Measurements from ENCODE around the gene QRICH1. TPM values are rescaled to one million over a fixed set of nuclear protein-coding genes. Genes with fewer than 3 reads are reported as not detected.
A peak's percentile ranks its signal among the peaks of the same experiment; 100 is the strongest.

QRICH1 gene
- total and polyA plus RNA-seq, 2 of the 13 experiments (the other 11 are each of a cell fraction or from before 2014, with no cell fraction given), result 52.6 to 102 TPM

DNA sequence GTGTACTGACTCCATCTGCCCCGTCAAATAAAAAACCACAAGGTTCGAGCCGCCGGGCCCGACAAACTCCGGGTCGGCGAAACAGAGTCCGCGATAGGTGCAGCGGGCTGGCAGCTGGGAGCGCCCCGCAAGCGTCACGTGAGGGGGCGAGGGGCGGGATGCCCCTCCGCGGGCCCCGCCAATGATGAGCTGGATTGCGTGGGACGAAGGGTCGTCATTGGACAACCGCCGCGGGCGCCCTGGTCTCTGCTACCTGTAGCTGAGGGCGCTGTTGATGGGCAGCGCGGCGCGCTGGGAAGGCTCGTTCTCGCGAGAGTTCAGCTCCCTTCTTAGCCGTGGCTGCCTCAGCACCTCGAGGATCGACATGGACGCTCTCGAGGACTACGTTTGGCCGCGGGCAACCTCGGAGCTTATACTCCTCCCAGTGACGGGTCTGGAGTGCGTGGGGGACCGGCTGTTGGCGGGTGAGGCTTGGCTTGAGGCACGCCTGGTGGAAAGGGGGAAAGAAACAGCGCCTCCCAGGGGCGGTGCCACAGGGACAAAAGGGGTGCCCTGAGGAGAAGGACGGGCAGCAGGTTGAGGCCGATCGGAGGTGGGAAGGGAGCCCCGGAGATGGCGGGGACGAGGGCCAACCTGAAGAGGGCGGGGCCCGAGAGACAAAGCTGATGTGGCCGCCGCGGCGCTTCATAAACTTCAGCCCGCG lies 86.7 kb downstream of the QRICH1 start, which contains the start of gene WDR6 (continued):
- TF ChIP-seq, protein P1, sequence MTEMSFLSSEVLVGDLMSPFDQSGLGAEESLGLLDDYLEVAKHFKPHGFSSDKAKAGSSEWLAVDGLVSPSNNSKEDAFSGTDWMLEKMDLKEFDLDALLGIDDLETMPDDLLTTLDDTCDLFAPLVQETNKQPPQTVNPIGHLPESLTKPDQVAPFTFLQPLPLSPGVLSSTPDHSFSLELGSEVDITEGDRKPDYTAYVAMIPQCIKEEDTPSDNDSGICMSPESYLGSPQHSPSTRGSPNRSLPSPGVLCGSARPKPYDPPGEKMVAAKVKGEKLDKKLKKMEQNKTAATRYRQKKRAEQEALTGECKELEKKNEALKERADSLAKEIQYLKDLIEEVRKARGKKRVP (CRISPR knock-in tag; IDR thresholded peaks at IDR 0.05), result peak in 1 of 2 experiments; percentile 77; a peak in 2 of 4 replicates
- TF ChIP-seq ARNT2 (CRISPR knock-in tag; IDR thresholded peaks at IDR 0.05; ENCODE audit: low read depth), result peak; percentile 88; the same call in 1 of the 2 replicates
- TF ChIP-seq, protein P2, sequence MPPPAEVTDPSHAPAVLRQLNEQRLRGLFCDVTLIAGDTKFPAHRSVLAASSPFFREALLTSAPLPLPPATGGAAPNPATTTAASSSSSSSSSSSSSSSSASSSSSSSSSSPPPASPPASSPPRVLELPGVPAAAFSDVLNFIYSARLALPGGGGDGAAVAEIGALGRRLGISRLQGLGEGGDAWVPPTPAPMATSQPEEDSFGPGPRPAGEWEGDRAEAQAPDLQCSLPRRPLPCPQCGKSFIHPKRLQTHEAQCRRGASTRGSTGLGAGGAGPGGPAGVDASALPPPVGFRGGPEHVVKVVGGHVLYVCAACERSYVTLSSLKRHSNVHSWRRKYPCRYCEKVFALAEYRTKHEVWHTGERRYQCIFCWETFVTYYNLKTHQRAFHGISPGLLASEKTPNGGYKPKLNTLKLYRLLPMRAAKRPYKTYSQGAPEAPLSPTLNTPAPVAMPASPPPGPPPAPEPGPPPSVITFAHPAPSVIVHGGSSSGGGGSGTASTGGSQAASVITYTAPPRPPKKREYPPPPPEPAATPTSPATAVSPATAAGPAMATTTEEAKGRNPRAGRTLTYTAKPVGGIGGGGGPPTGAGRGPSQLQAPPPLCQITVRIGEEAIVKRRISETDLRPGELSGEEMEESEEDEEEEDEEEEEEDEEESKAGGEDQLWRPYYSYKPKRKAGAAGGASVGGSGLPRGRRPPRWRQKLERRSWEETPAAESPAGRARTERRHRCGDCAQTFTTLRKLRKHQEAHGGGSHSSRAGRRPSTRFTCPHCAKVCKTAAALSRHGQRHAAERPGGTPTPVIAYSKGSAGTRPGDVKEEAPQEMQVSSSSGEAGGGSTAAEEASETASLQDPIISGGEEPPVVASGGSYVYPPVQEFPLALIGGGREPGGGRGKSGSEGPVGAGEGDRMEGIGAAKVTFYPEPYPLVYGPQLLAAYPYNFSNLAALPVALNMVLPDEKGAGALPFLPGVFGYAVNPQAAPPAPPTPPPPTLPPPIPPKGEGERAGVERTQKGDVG (CRISPR knock-in tag; IDR thresholded peaks at IDR 0.05; ENCODE audit: borderline replicate concordance), result no peak
- TF ChIP-seq ZSCAN21 (CRISPR knock-in tag; IDR thresholded peaks at IDR 0.05; ENCODE audit: borderline replicate concordance), result 0 out of 2 replicates have a peak, but pooled peaks have one; percentile 35
- TF ChIP-seq ZNF891 (CRISPR knock-in tag; IDR thresholded peaks at IDR 0.05), result peak; percentile 58; the same call in 1 of the 2 replicates
- TF ChIP-seq SIN3A (IDR thresholded peaks at IDR 0.05; ENCODE audit: borderline replicate concordance, low read depth, low read length), result peak; percentile 85
- 0 out of 2 replicates have a peak, but pooled peaks have one; percentile 39 for TF ChIP-seq ZNF235 (CRISPR knock-in tag; IDR thresholded peaks at IDR 0.05; ENCODE audit: borderline replicate concordance)
- 0 out of 2 replicates have a peak, but pooled peaks have one; percentile 12 for TF ChIP-seq MED1 (CRISPR knock-in tag; IDR thresholded peaks at IDR 0.05)
- TF ChIP-seq, protein P3, sequence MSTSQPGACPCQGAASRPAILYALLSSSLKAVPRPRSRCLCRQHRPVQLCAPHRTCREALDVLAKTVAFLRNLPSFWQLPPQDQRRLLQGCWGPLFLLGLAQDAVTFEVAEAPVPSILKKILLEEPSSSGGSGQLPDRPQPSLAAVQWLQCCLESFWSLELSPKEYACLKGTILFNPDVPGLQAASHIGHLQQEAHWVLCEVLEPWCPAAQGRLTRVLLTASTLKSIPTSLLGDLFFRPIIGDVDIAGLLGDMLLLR (CRISPR knock-in tag; IDR thresholded peaks at IDR 0.05), result peak; percentile 49; the same call in 1 of the 2 replicates
- TF ChIP-seq, protein P4, sequence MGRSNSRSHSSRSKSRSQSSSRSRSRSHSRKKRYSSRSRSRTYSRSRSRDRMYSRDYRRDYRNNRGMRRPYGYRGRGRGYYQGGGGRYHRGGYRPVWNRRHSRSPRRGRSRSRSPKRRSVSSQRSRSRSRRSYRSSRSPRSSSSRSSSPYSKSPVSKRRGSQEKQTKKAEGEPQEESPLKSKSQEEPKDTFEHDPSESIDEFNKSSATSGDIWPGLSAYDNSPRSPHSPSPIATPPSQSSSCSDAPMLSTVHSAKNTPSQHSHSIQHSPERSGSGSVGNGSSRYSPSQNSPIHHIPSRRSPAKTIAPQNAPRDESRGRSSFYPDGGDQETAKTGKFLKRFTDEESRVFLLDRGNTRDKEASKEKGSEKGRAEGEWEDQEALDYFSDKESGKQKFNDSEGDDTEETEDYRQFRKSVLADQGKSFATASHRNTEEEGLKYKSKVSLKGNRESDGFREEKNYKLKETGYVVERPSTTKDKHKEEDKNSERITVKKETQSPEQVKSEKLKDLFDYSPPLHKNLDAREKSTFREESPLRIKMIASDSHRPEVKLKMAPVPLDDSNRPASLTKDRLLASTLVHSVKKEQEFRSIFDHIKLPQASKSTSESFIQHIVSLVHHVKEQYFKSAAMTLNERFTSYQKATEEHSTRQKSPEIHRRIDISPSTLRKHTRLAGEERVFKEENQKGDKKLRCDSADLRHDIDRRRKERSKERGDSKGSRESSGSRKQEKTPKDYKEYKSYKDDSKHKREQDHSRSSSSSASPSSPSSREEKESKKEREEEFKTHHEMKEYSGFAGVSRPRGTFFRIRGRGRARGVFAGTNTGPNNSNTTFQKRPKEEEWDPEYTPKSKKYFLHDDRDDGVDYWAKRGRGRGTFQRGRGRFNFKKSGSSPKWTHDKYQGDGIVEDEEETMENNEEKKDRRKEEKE (IDR thresholded peaks at IDR 0.05), result no peak
- peak; percentile 64 for TF ChIP-seq ZNF543 (CRISPR knock-in tag; IDR thresholded peaks at IDR 0.05)
- TF ChIP-seq, protein P5, sequence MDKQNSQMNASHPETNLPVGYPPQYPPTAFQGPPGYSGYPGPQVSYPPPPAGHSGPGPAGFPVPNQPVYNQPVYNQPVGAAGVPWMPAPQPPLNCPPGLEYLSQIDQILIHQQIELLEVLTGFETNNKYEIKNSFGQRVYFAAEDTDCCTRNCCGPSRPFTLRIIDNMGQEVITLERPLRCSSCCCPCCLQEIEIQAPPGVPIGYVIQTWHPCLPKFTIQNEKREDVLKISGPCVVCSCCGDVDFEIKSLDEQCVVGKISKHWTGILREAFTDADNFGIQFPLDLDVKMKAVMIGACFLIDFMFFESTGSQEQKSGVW (CRISPR knock-in tag; IDR thresholded peaks at IDR 0.05; ENCODE audit: borderline replicate concordance), result no peak
- TF ChIP-seq ZNF12 (CRISPR knock-in tag; IDR thresholded peaks at IDR 0.05), result no peak
- no peak for TF ChIP-seq ZNF17 (CRISPR knock-in tag; IDR thresholded peaks at IDR 0.05)
- no peak for TF ChIP-seq SNRNP70 (IDR thresholded peaks at IDR 0.05; ENCODE audit: low read depth, low read length)
- peak; percentile 70 for TF ChIP-seq BCL6 (CRISPR knock-in tag; IDR thresholded peaks at IDR 0.05)
- peak; percentile 81; the same call in 1 of the 2 replicates for TF ChIP-seq KLF6 (CRISPR knock-in tag; IDR thresholded peaks at IDR 0.05)
- TF ChIP-seq SMARCC2 (IDR thresholded peaks at IDR 0.05), result no peak

Data from HepG2 (cell line).